HG02870 (cell line): ENCODE results near the gene LRSAM1.
"Not testable (repeated sequence)": the region's sequence is repeated elsewhere in the genome, so short reads cannot be mapped to it uniquely, and the experiment has no call there.

Experiments used
- ATAC-seq: cut with Tn5 transposase; IDR thresholded peaks from one replicate; pipeline ENCODE4 v1.9.1; 2021; ENCODE audit warnings: mild to moderate bottlenecking, moderate library complexity; ENCODE audit not compliant: unreplicated experiment

The LRSAM1 gene

GRCh38 chr9:127455324-127455992 is 4.1 kb downstream of the LRSAM1 start:
- no peak for ATAC-seq

GRCh38 chr9:127457191-127457878 is 6.0 kb downstream of the LRSAM1 start:
- ATAC-seq = no peak

DNA sequence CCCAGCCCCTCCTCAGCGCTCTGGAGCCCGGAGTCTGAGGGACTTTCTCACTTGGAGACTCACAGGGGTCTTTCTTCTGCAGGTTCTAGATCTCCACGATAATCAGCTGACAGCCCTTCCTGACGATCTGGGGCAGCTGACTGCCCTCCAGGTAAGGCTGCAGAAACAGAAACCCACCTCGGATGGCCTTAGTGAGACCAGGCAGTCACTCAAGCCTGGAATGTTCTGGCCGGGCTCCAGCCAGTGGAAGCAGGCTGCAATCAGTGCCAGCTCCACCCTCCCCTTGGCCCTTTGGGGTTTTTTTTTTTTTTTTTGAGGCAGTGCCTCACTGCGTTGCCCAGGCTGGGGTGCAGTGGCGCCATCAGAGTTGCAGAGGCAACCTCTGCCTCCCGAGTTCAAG is 7.6 kb downstream of the LRSAM1 start:
- no peak for ATAC-seq

GRCh38 chr9:127463382-127463781 is 12.1 kb downstream of the LRSAM1 start:
- no peak for ATAC-seq

DNA sequence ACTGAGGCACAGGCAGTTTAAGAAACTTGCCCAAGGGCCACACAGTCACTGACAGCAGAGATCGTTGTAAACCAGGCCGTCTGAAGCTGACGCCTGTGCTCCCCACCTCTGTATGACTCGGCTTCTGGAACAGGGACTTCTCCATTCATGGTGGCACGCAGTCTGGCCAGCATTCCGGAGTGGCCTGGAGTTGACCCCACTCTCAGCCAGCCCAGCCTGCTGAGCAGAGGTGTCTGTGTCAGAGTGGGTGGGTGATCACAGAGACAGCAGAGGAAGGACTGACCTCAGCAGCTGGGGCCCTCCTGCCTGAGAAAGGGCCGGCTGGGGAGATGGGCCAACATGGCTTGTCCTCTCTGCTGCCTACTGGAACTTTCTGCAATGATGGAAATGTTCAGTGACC is 12.6 kb downstream of the LRSAM1 start:
- ATAC-seq = no peak

GRCh38 chr9:127466407-127466917 is 15.2 kb downstream of the LRSAM1 start:
- not testable (repeated sequence) for ATAC-seq

- no peak for ATAC-seq
Measured at GRCh38 chr9:127467621-127468020, 16.3 kb downstream of the LRSAM1 start.

GRCh38 chr9:127470662-127471061 is 19.4 kb downstream of the LRSAM1 start:
- no peak for ATAC-seq

DNA sequence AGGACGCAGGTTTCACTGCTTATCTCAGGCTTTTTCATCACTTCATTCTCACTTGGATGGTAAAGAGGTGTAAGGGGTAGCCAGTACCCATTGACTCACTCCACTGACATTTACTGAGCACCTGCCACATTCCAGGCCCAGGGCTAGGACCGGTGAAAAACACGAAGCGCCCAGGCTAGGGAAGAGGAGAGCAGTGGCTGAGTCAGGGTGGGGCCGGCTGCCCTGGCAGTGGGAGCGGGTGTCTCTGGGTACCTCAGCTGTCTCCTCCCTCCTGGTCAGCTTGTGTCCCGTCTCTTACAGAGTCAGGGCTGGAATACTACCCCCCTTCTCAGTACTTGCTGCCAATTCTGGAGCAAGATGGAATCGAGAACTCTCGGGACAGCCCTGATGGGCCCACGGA is 22.2 kb downstream of the LRSAM1 start:
- ATAC-seq = no peak

DNA sequence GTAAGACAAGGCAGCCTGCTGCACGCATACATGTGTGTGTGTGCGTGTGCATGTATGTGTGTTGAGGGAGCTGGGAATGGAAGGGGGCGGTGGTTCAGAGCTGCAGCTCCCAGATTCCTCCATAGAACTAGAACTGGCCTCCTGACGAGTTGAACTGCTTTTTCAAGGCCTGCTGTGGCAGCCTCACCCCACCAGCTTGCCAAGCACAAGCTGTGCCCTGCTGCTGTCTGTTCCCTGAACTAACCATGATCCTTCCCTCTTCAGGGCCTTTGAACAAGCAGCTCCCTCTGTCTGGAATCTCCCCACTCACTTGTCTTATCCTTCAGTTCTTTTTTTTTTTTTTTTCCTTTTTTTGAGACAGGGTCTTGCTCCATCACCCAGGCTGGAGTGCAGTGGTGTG is 22.6 kb downstream of the LRSAM1 start:
- no peak for ATAC-seq

- ATAC-seq = no peak
Measured at GRCh38 chr9:127474592-127474991, 23.3 kb downstream of the LRSAM1 start.

DNA sequence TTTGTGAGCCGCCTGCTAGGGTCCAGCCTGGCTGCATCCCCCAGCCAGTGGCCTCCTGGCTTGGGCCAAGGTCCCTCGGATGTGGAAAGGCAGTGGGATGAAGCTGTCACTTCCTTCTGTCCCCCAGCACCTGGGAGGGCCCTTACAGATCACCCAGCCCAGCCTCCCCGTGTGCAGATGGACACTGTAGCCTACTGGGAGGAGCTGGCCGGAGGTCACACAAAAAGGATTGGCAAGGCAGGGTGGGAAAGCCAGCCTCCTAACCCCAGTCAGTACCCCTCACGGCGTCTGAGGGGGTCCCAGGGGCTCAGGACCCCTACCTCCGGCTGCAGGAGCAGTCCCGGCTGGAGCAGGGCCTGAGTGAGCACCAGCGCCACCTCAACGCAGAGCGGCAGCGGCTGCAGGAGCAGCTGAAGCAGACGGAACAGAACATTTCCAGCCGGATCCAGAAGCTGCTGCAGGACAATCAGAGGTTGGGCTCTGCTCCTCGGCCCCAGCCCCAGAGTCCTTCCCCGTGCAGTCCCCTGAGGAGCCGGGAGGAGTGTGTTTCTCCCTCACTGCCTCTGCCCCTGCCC is 28.3 kb downstream of the LRSAM1 start:
- no peak for ATAC-seq

DNA sequence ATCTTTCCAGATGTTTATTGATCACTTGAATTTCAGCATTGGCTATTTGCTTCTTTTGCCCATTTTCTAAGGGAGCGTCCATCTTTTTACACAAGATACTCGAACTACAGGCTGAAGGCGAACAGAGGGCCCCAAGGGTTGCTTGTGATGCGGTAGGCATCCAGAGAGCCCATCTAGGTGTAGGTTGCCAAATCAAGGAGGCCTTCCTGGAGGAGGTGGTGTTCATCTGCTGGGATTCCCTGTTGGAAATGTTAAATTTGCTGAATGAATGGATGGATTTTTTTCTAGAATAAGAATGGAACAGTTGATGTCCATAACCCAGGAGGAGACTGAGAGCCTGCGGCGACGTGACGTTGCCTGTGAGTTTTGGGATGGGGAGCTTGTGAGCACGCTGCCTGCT is 31.4 kb downstream of the LRSAM1 start:
- ATAC-seq = no peak

DNA sequence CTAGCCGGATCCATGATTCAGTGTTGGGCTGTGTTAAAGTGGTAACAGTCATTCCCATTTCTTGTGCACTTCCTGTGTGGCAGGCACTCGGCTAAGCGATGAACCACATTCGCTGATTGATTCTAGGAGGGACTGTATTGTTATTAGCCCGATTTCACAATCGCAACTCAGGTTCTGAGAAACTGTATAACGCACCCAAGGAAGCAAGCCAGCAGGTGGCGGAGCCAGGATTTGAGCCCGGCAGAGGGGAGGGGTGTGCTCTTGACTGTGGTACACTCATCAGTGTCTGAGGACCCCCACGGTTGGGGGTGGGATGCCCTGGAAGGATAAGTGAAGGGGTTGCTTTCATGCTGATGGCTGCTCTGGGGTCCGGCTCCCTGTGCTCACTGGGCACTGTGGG is 34.7 kb downstream of the LRSAM1 start:
- no peak for ATAC-seq

- no peak for ATAC-seq
Measured at GRCh38 chr9:127488946-127489345, 37.6 kb downstream of the LRSAM1 start.

DNA sequence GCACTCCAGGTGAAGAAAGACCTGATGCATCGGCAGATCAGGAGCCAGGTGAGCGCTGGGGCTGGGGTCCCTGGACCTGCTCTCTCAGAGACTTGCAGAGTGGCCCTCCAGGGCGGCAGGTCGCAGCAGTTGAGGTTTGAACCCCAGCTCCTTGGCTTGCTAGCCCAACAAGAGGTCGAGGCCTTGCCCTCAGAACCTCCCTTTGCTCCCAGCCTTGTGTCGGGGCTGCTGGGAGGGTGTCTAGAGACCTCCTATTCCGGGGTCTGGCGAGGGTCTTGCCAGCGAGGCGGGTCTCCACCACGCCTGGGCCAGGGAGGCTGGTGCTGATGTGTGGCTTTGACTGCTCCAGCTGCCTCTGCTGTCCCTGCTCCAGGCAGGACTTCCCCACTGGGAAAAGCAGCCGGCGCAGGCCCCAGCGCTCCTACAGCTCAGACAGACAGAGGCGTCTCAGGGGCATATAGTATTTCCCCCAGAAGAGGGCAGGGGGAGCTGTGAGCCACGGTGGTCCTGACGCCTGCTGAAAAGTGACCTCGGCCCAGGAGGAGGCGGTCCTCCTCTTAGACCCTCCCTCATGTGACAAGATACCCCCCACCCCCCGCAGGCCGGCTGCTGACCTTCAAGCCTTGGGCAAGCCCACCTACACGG is 38.3 kb downstream of the LRSAM1 start:
- no peak for ATAC-seq

GRCh38 chr9:127490535-127491230 is 39.4 kb downstream of the LRSAM1 start:
- no peak for ATAC-seq

GRCh38 chr9:127491516-127491915 is 40.2 kb downstream of the LRSAM1 start:
- no peak for ATAC-seq

DNA sequence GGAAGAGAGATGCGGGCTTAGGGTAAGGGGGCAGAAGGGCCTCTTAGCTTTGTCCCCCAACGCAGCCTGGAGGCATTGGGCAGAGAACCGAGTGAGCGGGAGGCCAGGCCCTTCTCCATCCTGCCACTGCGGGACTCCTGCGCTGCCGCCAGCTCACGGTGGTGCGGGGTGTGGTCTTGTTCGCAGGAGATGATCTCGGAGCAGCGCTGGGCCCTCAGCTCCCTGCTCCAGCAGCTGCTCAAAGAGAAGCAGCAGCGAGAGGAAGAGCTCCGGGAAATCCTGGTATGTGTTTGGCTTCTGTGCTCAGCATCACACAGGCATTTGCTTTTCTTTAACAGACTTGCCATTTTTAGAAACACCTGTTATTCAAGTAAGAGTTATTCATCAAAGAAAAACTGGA is 41.3 kb downstream of the LRSAM1 start:
- ATAC-seq = no peak

- no peak for ATAC-seq
Measured at GRCh38 chr9:127493592-127494303, 42.4 kb downstream of the LRSAM1 start.
